Mesenteric fat pad (tissue), 1 donor: Measurements from ENCODE around the gene SEMA3A. TPM values are rescaled to one million over a fixed set of nuclear protein-coding genes. Genes with fewer than 3 reads are reported as not detected.

Experiments
- DNase-seq: peaks from one replicate; pipeline ENCODE4 v3.0.0-alpha.2; 2020; ENCODE audit warnings: low spot score
- total RNA-seq: library from RNA; stranded (reverse); fragmentation: NEBNext Ultra II Directional; extraction: Animal tissue kit (Norgen Biotek cat#: 25700); gene quantifications from one replicate; pipeline ENCODE4 v1.2.1, GENCODE V29; 2021
- donor health status: DM: yes; HTN: yes; CAD: no.

Gene SEMA3A
- total RNA-seq, 1 donor from 2014 or later: 10.2 TPM

DNA sequence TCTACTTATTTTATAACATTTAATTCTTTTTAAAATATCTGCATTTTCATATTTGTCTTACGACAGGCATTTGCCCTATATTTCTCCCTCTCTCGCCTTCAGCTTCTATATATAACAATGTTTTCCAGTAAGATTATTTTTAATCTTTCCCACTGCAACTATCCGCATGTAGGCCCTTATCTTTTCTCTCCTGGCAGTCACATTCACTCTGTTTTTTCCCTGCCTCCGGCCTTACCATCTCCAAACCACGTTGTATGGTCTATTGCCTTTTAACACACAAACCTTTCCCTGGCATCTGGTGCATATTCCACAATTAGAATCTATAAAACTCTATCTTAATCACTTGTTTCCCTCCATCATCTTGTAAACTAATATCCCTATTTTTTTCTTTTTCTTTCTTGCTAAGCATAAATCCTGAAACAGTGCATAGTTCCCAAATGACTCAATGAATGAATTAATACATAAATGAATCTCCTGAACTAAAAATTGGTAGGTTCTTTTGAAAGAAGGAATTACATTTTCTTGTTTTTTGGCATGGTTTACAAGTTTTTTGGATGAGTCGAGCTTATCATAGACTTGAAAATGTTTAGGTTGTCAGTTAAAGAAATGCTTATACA, 173.2 kb downstream of the SEMA3A start:
- no peak for DNase-seq

DNA sequence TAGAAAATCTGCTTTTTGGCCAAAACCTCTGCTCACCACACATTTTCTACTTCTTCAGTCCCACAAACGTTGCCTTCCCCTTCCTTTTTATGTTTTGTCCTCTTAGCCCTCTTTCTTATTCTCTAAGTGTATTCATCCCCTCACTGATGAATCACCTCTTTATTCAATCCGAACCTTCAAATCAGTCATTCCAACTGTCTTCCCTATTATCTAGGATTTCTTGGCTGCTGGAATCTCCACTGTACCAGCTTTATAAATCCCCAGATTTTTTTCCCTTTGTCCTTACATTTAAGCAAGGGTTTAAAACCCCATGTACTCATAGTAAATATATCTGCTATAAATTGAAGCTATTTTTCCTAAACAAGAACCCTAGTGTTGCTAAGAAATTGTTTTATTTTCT, 176.9 kb downstream of the SEMA3A start:
- DNase-seq: no peak

DNA sequence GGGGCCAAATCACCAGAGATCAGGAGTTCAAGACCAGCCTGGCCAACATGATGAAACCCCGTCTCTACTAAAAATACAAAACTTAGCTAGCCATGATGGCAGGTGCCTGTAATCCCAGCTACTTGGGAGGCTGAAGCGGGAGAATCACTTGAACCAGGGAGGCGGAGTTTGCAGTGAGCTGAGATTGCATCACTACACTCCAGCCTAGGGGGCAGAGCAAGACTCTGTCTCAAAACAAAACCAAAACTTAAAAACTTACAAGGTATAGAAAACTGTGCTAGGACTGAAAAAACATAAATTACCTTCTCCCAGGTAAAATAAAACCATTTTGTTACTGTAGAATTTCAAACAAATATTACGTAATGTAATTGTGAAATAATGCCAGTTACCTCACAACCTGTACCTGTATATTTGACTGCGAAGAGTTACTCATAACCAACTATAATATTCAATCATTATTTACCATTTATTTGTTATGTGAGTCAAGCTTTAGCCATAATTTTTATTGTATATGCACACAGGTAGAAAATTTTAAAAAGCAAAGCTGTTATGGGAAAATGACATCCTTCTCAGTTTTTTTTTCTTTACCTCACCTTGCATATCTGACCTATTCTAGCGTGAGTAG, 180.9 kb downstream of the SEMA3A start:
- no peak for DNase-seq

DNA sequence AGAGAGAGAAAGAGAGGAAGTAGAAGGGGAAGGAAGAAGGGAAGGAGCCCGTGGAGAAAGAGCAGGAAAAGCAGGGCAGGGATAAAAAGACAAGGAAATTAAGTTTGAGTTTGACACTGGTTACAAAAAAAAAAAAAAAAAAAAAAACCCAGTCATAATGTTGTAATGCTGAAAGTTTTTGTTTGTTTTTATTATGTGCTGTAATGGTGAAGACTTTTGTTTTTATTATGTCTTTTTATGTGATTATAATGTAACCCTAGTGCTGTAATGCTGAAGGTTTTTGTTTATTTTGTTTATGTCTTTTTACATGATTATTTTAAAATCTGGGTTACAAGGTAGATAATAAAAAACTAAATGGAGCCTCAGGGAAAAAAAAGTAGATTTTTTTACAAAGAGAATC, 184.8 kb downstream of the SEMA3A start:
- DNase-seq: no peak

DNA sequence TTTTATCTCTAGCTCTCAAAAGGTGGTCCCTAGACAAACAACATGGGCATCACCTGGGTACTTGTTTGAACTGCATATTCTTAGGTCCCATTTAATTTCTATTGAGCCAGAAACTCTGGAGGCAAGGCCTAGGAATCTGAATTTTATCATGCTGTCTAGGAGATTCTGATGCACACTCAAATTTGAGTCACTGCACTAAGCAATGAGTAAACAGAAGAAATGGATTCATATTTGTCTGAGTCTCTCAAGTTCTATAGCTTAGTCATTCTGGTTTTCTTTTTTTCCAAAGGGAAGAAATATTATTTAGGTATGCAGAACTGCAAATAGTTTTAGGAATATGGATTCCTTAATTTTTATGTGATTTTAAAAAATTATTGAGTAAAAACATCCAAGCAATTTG, 185.5 kb downstream of the SEMA3A start:
- DNase-seq: no peak

DNA sequence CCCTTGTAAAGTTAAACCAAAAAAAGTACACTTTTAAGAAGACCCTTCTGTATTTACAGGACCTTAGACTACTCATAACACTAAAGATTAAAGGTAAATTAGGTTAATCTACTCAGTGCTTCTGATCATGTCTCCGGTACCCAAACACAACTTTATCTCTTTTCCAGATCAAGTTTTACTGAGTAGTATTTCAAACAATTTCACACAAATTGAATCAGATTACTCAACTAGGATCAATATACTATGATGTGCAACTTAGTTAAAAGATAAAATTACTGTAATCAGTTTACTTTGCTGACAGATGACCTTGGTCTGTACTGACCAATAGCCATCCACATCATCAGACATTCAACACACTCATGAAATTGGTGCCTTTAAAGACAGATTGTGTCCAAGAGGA, 191.4 kb downstream of the SEMA3A start:
- no peak for DNase-seq

DNA sequence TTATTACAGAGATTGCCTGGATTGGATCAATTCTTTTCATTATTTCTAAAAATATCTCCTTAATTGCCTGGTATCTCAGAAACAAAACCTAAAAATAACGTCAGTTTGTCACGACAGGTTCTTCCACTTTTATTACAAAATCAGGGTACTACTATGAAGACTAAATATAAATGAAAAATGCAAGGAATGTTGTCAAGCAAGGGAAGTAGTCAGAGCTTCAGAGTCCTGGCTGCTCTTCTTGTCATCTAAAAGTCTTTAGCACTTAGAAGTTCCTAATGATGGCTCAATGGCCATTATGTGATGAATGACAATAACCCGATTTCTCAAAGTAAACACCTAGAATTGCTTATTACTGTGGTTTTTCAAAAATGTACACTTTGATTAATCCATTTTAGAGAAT, 192.2 kb downstream of the SEMA3A start:
- no peak for DNase-seq

DNA sequence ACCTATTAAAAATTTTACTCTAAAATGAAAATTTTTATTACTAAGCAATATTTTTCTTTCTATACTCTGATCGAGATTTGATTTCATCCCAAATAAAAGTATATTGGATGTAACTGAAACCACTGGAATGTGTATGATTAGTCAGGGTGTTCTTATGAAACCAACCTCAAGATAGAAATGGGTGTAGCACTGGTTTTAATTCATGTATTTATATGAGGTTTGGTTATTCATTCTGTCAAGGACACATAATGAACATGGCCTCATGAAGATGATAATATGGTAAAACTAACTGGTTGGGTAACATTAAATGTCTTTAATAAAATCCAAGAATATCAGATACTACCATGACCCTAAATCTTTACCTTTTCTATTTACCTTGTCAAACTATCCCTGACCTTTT, 197.7 kb downstream of the SEMA3A start:
- no peak for DNase-seq

DNA sequence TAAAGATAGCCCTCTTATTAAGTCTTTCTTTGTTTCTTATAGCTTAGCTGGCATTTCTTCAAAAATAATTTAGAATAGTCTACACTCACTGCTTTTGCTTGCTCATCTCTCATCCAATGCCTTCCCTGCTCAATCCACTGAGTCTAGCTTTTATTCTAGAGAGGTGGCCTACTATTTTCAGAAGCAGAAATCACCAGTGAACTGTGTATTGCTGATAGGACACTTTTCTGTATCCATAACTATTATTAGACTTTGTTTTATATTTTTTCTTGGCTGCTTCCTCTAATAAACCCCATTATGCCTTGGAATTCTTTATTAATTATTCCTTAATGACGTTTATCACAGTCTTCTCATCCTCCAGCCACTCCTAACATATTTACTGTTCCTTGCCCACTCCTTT, 206.8 kb downstream of the SEMA3A start:
- no peak for DNase-seq

DNA sequence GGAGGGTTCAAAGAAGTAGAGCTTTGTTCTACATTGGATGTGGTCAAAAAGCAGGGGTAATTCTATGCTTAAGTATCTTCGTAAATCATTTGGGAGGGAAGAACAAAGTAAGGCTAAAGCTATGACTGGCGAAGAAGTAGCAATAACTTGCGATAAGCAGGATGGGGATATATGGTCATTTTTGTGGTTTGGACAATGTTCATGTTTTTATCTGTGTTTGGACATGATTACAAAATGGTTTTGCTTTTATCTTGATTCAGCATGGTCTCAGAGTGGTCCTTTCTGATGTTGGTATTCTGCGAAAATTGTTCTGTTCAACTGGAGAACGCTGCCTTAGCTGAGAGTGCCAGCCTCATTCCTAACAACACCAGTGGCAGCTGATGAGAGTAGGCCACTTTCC, 208.8 kb downstream of the SEMA3A start:
- no peak for DNase-seq

DNA sequence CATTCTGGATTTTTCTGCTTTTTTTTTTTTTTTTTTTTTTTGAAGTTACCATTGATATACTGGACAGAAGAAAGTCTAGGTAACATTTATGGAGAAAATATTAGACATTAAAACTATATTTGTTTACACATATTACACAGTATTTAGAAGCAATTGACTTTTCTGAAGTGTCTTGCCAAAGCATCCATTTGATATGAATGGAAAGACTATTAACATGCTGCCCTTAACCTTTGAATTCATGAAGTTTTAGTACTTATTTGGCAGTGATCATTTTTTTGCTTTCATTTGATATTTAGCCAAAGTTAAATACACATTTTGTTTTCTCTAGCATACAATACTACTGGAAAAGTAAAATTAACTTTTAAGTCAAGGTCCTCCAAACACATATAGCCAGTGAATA, 210.0 kb downstream of the SEMA3A start:
- no peak for DNase-seq

DNA sequence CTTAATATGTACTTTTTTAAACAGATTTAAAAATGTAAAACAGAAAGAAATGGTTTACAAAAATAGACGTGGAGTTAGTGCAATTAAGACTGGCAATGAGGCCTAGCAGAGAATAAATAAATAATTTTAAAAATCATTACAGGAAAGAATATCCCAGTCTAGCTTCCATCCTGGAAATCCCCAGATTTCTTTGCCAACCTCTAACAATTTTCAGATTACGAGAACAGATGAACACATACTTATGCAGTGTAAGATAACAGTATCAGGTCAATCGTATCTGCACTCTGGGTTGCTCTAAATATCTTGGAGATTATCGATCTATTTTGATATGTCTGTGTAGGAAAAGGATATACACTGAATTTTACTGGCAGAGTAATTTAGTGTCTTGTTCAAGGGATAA, 210.5 kb downstream of the SEMA3A start:
- DNase-seq: no peak

DNA sequence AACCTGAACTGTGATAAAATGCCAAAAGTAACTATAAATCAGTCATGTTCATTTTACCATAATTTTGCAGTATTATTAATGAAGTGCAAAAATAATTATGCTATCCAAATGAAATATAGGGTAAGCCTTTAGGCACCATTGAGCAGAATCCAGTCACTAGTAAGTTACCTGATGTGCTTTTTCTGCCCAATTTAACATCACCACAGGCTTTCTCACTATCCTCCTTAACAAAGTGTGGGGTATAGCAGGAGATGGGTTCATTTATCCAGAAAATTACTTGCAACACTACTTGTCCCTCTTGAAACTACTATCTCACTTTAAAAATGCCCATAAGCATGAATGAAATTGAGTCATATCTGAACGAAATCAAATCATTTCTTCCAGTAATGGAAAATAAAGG, 211.0 kb downstream of the SEMA3A start:
- DNase-seq: no peak

DNA sequence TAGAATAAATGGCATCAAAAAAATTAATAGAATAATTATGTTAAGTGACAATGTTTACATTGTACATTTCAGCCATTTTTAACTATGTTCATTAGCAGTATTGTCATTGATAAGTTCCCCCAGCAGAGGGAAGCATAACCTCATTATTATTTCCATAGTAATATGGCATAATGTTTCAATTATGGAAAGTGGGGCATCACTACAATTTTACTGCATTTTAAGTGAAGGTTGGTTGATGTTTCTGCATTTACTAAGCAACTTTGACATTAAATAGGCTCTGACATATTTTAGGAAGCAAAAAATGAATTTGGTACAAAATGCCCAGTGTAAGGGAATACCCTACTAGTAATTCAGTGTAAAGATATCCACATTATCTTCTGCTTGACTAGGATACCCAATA, 218.3 kb downstream of the SEMA3A start:
- DNase-seq: no peak

DNA sequence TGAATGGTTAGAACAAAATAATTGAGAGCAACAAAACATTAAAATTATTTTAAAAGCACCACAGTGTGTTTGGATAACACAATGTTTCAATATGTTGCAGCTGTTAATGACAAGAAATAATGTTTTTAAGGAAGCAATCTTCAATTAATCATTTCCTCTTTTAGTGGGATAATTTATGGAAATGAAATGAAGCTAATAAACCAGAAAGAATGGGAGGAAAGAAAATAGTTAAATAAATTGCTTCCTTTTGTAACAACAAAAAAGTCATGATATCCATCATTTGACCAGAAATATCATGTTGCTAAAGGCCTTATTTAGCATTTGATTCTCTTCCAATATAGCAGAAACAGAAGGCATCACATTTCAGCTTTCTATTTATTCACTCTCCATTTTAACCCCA, 224.5 kb downstream of the SEMA3A start:
- DNase-seq: no peak

DNA sequence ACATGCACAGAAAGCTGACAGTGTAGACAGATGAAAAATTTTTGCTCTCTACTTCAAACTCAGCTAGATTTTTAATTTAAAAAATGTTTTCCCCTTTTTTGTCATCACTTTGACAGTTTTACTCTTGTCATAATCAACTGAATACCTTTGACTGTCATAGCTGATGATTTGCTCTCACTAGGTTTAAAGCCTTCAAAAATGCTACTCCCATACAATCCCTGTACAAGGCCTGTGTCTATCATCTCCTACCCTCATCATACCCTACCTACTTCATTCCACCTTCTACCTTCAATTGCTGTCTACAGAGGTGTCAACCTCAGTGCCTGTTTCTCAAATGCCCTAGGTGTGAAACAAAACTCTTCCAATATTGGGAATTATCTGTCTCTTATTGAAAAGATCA, 230.3 kb downstream of the SEMA3A start:
- no peak for DNase-seq

DNA sequence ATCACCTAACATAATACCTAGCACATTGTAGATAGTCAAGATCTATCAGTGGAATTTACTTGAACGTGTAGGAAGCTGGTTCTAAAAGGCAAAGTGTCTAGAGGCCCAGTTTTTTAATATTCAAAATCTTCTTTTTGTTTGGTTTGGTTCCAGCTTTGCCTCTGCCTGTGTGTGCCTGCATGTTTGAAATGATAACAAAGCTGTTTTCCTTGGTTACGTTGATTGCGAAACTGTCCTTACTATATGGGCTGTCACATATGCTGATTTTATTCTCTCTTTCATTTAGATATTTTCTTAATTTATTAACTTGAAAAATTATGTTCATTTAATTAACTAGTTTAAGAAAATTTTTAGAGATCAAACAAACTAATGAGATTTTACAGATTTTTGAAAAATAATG, 237.3 kb downstream of the SEMA3A start:
- no peak for DNase-seq

DNA sequence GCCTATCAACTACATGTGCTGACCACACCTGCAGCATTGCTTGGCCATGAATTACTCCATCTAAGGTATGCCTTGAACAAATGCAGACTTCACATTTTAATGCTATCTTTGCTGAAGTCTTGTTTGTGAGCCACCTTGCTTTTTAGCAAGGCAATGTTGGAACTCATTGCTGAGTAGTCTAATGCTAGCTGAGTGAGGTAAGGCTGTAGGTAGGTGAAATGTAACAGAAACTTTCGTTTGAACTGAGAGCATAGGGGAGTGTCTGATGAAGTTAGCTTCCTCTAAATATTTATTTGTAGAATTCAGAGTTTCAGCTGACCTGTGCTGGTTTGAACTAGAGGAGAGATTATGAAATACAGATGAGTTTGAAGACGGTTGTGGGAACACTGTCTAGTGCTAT, 238.5 kb downstream of the SEMA3A start:
- no peak for DNase-seq

DNA sequence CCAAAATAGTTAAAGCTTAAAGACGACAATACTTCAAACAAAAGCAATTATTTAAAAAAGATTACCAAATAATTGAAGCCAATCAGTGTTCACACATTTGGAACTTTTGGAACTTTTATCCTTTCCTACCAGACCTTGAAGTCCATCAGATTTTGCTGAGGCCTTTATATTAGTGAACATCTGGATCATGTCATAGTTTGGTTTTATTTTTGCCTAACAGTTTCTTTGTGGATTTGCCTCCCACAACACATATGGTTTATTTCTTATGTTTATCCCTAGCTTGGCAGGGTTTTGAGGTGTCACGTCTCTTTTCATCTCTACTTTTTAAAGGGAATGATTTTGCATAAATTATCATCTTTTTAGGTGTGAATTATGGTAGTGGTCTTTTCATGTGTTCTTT, 242.4 kb downstream of the SEMA3A start:
- no peak for DNase-seq

DNA sequence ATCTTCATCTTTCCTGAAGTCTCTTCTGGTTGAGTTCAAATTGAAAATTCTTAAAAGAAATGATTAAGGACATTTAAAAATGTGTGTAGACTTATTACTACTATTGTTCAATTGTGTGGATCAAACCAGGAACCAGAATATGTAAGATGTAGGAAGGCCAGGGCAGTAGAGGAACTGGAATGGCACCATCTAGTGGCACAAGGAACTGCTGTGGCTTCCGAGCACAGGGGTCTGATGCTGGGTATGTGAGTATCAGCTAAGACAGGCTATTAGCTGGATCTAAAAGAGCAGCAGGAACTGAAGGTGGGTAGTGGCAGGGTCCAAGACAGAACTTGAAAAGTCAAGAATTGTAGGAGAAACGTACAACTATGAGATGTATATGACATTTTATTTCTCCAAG, 247.3 kb downstream of the SEMA3A start:
- no peak for DNase-seq

DNA sequence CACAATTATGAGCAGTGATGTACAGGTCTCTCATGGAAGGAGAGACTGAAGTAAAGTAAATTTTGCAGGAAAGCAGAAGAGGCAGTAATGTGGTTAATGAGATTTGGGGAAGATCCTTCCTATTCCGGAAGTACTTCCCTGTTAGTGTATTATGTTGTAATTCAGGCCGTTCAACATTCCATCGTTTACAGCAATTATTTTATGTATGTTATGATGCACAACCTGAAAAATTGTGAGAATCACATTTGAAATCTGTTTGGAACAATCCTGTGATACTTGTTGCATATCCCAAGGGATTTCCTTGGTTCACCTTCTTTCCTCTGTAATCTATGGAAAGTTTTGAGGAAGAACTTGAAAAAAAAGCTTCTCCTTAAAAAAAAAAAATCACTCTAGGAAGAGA, 247.8 kb downstream of the SEMA3A start:
- no peak for DNase-seq

DNA sequence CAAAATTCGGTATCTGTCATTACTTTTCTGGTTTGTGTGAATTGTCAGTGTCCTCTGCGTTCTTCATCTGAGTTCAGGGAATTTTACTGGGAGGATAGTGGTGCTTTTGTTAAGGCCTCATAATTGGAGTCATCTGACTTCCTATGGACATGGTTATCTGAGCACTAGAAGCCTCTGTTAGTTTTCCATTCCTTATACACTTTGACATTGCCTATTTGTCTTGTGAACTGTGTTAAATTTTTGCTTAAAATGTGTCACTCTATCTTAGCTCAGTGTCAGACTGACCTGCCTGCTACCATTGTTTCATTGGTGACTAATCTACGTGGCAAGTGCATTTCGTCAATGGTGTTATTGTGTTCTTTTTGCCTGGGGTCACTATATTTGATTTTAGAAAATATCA, 253.3 kb downstream of the SEMA3A start:
- DNase-seq: no peak

DNA sequence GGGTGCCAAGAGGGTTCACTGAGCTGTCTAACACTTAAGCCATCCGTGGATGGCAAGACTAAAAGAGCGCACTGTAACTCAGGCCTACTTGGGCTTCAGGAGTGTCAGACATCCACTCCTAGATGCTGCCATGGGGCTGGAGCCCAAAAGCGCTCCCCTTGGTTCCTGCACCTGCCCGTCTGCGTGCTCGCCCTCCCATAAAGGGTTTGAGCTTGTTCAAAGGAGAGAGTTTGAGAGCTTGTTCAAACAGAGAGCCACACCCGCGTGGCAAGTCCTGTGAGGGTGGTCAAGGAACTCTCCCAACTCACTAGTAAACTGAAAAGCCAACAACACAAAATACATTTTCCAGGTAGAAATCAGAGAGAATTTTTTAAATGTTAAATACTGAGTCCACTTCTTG, 256.7 kb downstream of the SEMA3A start:
- DNase-seq: no peak
